ENCODE measurements around the gene TNFRSF14. TPM values are rescaled to one million over a fixed set of nuclear protein-coding genes. Genes with fewer than 3 reads are reported as not detected.
A peak's percentile ranks its signal among the peaks of the same experiment; 100 is the strongest.

Gene TNFRSF14
- total and polyA plus RNA-seq, 9 of the 15 experiments (the other 6 are each of a cell fraction or from before 2014, with no cell fraction given) = 0.11 to 2.3 (median 0.68) TPM; not detected in 2

DNA sequence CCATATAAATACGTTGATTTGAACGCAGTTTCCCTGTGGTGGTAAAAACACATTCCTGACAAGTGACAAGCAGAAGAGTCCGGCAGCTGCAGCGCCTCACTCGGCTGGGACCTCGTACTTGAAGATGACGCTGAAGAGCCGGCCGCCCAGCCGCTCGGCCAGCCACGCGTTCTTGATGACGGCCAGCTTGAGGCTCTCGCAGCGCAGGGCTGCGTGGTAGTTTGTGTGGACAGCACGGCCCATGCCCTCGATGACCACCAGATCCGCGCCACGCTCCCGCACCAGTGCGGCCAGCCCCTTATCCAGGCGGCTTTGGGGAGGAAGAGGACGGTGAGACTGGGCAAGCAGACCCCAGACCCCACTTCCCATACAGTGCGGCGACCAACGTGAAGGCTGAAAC is 47.4 kb upstream of the TNFRSF14 start (continued):
- TF ChIP-seq, protein P1, sequence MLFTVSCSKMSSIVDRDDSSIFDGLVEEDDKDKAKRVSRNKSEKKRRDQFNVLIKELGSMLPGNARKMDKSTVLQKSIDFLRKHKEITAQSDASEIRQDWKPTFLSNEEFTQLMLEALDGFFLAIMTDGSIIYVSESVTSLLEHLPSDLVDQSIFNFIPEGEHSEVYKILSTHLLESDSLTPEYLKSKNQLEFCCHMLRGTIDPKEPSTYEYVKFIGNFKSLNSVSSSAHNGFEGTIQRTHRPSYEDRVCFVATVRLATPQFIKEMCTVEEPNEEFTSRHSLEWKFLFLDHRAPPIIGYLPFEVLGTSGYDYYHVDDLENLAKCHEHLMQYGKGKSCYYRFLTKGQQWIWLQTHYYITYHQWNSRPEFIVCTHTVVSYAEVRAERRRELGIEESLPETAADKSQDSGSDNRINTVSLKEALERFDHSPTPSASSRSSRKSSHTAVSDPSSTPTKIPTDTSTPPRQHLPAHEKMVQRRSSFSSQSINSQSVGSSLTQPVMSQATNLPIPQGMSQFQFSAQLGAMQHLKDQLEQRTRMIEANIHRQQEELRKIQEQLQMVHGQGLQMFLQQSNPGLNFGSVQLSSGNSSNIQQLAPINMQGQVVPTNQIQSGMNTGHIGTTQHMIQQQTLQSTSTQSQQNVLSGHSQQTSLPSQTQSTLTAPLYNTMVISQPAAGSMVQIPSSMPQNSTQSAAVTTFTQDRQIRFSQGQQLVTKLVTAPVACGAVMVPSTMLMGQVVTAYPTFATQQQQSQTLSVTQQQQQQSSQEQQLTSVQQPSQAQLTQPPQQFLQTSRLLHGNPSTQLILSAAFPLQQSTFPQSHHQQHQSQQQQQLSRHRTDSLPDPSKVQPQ (CRISPR knock-in tag; IDR thresholded peaks at IDR 0.05; ENCODE audit: borderline replicate concordance) = no peak

DNA sequence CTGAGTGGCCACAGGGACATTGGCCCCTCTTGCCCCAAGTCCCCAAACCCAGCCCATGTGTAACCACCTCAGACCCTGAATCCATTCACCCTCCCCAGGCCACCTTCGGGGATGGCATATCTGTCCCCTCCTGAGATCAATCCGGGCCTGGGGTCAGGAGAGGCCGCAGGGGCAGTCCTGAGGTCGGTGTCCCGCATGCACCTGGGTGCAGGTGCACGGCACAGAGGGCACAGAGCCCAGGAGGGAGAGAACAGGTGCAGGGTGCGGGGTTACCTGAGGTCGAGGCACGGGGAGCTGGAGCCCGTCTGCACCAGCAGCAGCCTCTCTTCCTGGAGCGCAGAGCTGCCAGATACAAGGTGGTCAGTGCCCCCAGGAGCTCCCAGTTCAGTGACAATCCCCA is 46.6 kb upstream of the TNFRSF14 start:
- no peak overlapping the region for H3K4me2 ChIP-seq (ENCODE audit: insufficient read depth, low read length)
- DNase-seq (ENCODE audit: extremely low read depth in 1 of 4, low spot score in 3 of 4) (no peak), ATAC-seq (no peak), FAIRE-seq (no peak)
- CTCF ChIA-PET (ENCODE audit: low intra/inter-chr PET ratio) = no interaction called here
- no peaks in the 10 kb centered on the region for H3K9me3 ChIP-seq (replicated peaks; ENCODE audit: control insufficient read depth, insufficient read depth, low read depth, low read length)
- no peak overlapping the region for H3K27ac ChIP-seq (ENCODE audit: extremely low read depth, low read depth, low read length)
- H3K27me3 ChIP-seq (ENCODE audit: control insufficient read depth in 2 of 2, insufficient read depth in 2 of 2, low read length in 2 of 2) = peaks cover 2 to 10% of the 10 kb centered on the region in 2 experiments; a peak in 3 of 5 replicates
- H3K79me2 ChIP-seq (ENCODE audit: control insufficient read depth, insufficient read depth, low read length) = no peaks in the 10 kb centered on the region
- peak overlapping the region in 1 of 2 experiments; percentile 45; a peak in 1 of 4 replicates for H3K9ac ChIP-seq (ENCODE audit: insufficient read depth in 1 of 2, low read depth in 2 of 2, low read length in 2 of 2)
- WGBS (ENCODE audit: insufficient coverage, low coverage, missing lambda C conversion rate) = 94% methylated on average over 9 of the region's 11 CpGs
- no peak overlapping the region for H3K4me3 ChIP-seq
- POLR2A ChIA-PET = interaction anchor here (1.3 kb wide), 1 partner anchor 10 kb away, joined by 5 read pairs; no protein-coding TSS in a partner anchor
- peaks cover 70% of the 10 kb centered on the region; the same call in 2 of the 3 replicates for H3K36me3 ChIP-seq (ENCODE audit: control insufficient read depth, insufficient read depth, low read length)
- H3K9me1 ChIP-seq (ENCODE audit: control insufficient read depth, insufficient read depth, low read length) = peaks cover 2% of the 10 kb centered on the region
- in situ Hi-C loops (cut with MboI) = no loop called here
- BruUV-seq (replicated peaks) = no TSS peak
- no peak overlapping the region for H2AFZ ChIP-seq (ENCODE audit: low read depth, low read length)
- H4K20me1 ChIP-seq (replicated peaks; ENCODE audit: control insufficient read depth, insufficient read depth, low read length) = peaks cover 5% of the 10 kb centered on the region; the same call in 1 of the 2 replicates
- peaks cover 0 to 60% of the 10 kb centered on the region in 2 experiments; a peak in 2 of 5 replicates for H3K4me1 ChIP-seq (replicated peaks in 1 of 2; ENCODE audit: control insufficient read depth in 2 of 2, insufficient read depth in 2 of 2, low read length in 2 of 2)
- intact Hi-C loops (cut with micrococcal nuclease) = no loop called here
- no peak for TF ChIP-seq HDAC3 (IDR thresholded peaks at IDR 0.05; ENCODE audit: borderline replicate concordance, partially characterized antibody)
- no peak for TF ChIP-seq HSF4 (CRISPR knock-in tag; IDR thresholded peaks at IDR 0.05; ENCODE audit: borderline replicate concordance)
- TF ChIP-seq ZNF165 (CRISPR knock-in tag; IDR thresholded peaks at IDR 0.05; ENCODE audit: borderline replicate concordance) = no peak
- no peak for TF ChIP-seq ADNP (tag; IDR thresholded peaks at IDR 0.05)
- TF ChIP-seq NFE2L1 (tag; IDR thresholded peaks at IDR 0.05; ENCODE audit: borderline replicate concordance, low read depth) = no peak
- TF ChIP-seq HDAC2 (IDR thresholded peaks at IDR 0.05) = no peak
- TF ChIP-seq, protein P2, sequence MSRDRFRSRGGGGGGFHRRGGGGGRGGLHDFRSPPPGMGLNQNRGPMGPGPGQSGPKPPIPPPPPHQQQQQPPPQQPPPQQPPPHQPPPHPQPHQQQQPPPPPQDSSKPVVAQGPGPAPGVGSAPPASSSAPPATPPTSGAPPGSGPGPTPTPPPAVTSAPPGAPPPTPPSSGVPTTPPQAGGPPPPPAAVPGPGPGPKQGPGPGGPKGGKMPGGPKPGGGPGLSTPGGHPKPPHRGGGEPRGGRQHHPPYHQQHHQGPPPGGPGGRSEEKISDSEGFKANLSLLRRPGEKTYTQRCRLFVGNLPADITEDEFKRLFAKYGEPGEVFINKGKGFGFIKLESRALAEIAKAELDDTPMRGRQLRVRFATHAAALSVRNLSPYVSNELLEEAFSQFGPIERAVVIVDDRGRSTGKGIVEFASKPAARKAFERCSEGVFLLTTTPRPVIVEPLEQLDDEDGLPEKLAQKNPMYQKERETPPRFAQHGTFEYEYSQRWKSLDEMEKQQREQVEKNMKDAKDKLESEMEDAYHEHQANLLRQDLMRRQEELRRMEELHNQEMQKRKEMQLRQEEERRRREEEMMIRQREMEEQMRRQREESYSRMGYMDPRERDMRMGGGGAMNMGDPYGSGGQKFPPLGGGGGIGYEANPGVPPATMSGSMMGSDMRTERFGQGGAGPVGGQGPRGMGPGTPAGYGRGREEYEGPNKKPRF (IDR thresholded peaks at IDR 0.05; ENCODE audit: low read depth, low read length) = no peak
- TF ChIP-seq NCOA4 (IDR thresholded peaks at IDR 0.05; ENCODE audit: partially characterized antibody) = no peak
- no peak for TF ChIP-seq RBM25 (IDR thresholded peaks at IDR 0.05; ENCODE audit: low read depth, low read length, severe bottlenecking)
- no peak for TF ChIP-seq LCOR (CRISPR knock-in tag; IDR thresholded peaks at IDR 0.05)
- no peak for TF ChIP-seq NFIC (IDR thresholded peaks at IDR 0.05)
- no peak for TF ChIP-seq FOSL1 (tag; conservative IDR thresholded peaks at IDR 0.05)
- TF ChIP-seq, protein P3, sequence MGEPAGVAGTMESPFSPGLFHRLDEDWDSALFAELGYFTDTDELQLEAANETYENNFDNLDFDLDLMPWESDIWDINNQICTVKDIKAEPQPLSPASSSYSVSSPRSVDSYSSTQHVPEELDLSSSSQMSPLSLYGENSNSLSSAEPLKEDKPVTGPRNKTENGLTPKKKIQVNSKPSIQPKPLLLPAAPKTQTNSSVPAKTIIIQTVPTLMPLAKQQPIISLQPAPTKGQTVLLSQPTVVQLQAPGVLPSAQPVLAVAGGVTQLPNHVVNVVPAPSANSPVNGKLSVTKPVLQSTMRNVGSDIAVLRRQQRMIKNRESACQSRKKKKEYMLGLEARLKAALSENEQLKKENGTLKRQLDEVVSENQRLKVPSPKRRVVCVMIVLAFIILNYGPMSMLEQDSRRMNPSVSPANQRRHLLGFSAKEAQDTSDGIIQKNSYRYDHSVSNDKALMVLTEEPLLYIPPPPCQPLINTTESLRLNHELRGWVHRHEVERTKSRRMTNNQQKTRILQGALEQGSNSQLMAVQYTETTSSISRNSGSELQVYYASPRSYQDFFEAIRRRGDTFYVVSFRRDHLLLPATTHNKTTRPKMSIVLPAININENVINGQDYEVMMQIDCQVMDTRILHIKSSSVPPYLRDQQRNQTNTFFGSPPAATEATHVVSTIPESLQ (CRISPR knock-in tag; IDR thresholded peaks at IDR 0.05) = no peak
